Bronchial epithelial cell (primary cell): ENCODE measurements around the gene CXCR6. TPM values are rescaled to one million over a fixed set of nuclear protein-coding genes. Genes with fewer than 3 reads are reported as not detected.

ENCODE experiments used
- DNase-seq: peaks from one replicate; pipeline ENCODE4 v3.0.0-alpha.2; 2010; ENCODE audit warnings: low read depth
- FAIRE-seq: peaks from 2 replicates; lab custom pipeline; 2011; peaks lifted over from hg19 to GRCh38; lab: Jason Lieb, UNC
- H3K27me3 ChIP-seq: 2 replicates; pipeline ENCODE4 v1.5.1; 2011; ENCODE audit warnings: low read length; ENCODE audit not compliant: control insufficient read depth, insufficient read depth
- H3K36me3 ChIP-seq: 2 replicates; pipeline ENCODE4 v1.5.1; 2011; ENCODE audit warnings: low read length; ENCODE audit not compliant: control insufficient read depth, insufficient read depth
- H3K4me3 ChIP-seq: 2 replicates; pipeline ENCODE4 v1.5.1; 2011; ENCODE audit warnings: mild to moderate bottlenecking, low read depth, low read length, control low read depth
- CTCF ChIP-seq: IDR thresholded peaks from 2 replicates; pipeline ENCODE4 v1.5.1; 2011; ENCODE audit warnings: mild to moderate bottlenecking, moderate library complexity, low read length, control low read depth, inconsistent platforms; ENCODE audit not compliant: insufficient read depth, severe bottlenecking
- total RNA-seq: library from RNA; depleted of rRNA; stranded (reverse); fragments of >200 nt; gene quantifications from 2 replicates; pipeline ENCODE4 v1.2.1, GENCODE V29; 2014

Gene CXCR6
- total RNA-seq, 1 donor from 2014 or later = not detected

GRCh38 chr3:45946307-45946706, 3.0 kb downstream of the CXCR6 start:
- Histone ChIP-seq H3K27me3 (no peaks in the 10 kb centered on the region), H3K4me3 (no peak overlapping the region), H3K36me3 (peaks cover 11% of the 10 kb centered on the region)
- FAIRE-seq = no peak
- no peak for DNase-seq
- no peak for TF ChIP-seq CTCF

GRCh38 chr3:45946875-45947274, 3.6 kb downstream of the CXCR6 start:
- FAIRE-seq = peak; percentile 72
- H3K36me3 ChIP-seq = peaks cover 11% of the 10 kb centered on the region

GRCh38 chr3:45947361-45947760, 4.1 kb downstream of the CXCR6 start:
- Histone ChIP-seq H3K4me3 (no peak overlapping the region), H3K27me3 (no peaks in the 10 kb centered on the region), H3K36me3 (peaks cover 12% of the 10 kb centered on the region)
- no peak for TF ChIP-seq CTCF
- no peak for FAIRE-seq
- DNase-seq = no peak

More at GRCh38 chr3:45946875-45947274, 3.6 kb downstream of the CXCR6 start:
- no peak overlapping the region for H3K4me3 ChIP-seq
- DNase-seq = no peak
- TF ChIP-seq CTCF = no peak
- H3K27me3 ChIP-seq = no peaks in the 10 kb centered on the region

GRCh38 chr3:45948311-45948781, 5.1 kb downstream of the CXCR6 start:
- DNase-seq = no peak
- TF ChIP-seq CTCF = no peak
- H3K36me3 ChIP-seq = peaks cover 15% of the 10 kb centered on the region
- no peak overlapping the region for H3K4me3 ChIP-seq
- no peaks in the 10 kb centered on the region for H3K27me3 ChIP-seq
- FAIRE-seq = no peak

GRCh38 chr3:45948881-45949280, 5.6 kb downstream of the CXCR6 start:
- FAIRE-seq (no peak), DNase-seq (no peak)
- no peaks in the 10 kb centered on the region for H3K27me3 ChIP-seq
- H3K4me3 ChIP-seq = no peak overlapping the region
- TF ChIP-seq CTCF = no peak
- peaks cover 15% of the 10 kb centered on the region for H3K36me3 ChIP-seq

- Histone ChIP-seq H3K36me3 (peaks cover 17% of the 10 kb centered on the region), H3K4me3 (no peak overlapping the region), H3K27me3 (no peaks in the 10 kb centered on the region)
- DNase-seq (no peak), FAIRE-seq (peak; percentile 18)
- no peak for TF ChIP-seq CTCF
These were observed 6.2 kb downstream of the CXCR6 start for GRCh38 chr3:45949432-45949831.
